Activated CD4-positive, alpha-beta T cell treated with anti-CD3 and anti-CD28 coated beads, Interleukin-10, Interleukin-2, amounts not matched to agents 100 ng/mL and 50 ng/mL, durations not matched to agents 16 hours and 8 hours (primary cell): Measurements from ENCODE around the gene MARCHF9.

Source experiments
- DNase-seq: peaks from one replicate; pipeline ENCODE4 v3.0.0-alpha.2; 2020

Gene MARCHF9

DNA sequence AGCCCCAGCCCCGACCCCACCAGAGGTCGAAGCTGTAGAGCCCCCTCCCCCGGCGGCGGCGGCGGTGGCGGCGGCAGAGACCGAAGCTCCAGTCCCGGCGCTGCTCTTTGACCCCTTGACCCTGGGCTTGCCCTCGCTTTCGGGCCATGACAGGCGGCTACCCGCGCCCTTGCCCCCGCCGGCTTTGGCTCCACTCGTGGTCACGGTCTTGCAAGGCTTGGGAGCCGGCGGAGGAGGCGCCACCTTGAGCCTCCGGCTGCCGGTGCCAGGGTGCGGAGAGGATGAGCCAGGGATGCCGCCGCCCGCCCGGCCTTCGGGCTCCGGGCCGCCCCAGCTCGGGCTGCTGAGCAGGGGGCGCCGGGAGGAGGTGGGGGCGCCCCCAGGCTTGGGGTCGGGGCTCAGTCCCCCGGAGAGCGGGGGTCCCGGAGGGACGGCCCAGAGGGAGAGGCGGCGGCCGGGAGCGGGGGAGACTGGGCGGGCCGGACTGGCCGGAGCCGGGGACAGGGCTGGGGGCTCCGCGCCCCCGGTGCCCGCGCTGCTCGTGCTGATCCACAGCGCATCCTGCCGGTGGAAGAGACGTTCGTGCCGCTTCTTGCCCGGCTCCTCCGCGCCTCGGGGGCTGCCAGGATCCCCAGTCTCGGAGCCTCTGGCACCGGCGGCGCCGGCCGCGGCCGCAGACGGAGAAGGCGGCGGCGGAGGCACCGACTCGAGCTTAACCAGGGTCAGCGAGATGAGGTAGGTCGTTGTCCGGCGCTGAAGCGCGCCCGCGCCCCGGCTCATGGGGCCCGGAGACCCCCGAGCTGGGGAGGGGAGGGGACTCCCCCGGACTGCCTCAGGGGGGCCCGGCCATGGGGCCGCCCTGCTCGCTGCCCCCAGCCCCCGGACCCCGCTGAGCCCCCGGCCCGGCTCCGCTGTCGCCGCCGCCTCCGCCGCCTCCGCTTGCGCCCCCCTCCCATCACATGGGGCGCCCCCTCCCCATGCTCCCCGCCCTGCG, 17.1 kb upstream of the MARCHF9 start:
- no peak for DNase-seq

DNA sequence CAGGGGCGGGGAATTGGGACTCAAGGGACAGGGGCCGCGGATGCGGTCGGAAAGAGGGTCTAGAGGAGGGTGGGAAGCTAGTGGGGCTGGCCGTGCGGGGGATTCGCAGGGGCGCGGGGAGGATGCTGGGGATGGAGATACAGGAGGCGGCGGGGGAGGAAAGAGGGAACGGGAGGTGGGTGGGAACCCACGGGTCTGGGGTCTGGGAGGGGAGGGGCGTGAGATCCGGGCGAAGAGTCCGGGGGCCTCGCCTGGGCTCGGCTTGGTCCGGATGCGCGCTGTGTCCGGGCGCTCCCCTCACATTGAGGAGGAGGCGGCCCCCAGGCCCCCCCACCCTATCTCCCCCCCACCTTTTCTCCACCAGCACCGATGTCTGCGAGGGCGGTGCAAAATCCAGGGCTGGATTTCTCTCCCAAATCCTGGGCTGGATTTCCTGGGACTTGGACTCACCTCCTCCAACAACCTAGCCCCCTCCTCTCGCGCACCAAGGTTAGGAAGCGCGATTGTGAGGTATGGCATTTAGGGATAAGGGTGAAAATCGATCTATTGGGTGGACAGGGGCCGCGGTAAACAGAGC, 16.2 kb upstream of the MARCHF9 start, which contains the start of gene AGAP2:
AGAP2 (minus strand) TSS at position 82 of the 577 bp plus-strand sequence. CDS start 496 bp downstream, outside the sequence.
- DNase-seq = no peak

DNA sequence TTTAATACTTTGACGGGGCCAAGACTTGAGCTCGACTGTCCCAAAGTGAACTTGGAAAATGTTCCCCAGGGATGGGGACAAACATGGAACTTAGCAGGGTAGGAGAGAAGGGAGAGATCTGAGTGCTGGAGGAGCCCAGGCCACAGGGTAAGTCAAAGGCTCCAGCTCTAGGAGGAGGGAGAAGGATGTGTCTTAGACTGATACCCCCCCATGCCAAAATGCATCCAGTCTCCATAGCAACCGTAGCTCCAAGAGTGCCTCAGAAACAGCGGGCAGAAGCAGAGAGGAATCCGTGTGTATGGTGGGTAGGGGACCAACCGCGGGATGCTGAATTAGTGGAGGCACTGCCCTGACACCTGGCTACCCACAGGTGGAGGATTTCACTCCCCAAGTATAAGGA, 15.5 kb upstream of the MARCHF9 start:
- no peak for DNase-seq

DNA sequence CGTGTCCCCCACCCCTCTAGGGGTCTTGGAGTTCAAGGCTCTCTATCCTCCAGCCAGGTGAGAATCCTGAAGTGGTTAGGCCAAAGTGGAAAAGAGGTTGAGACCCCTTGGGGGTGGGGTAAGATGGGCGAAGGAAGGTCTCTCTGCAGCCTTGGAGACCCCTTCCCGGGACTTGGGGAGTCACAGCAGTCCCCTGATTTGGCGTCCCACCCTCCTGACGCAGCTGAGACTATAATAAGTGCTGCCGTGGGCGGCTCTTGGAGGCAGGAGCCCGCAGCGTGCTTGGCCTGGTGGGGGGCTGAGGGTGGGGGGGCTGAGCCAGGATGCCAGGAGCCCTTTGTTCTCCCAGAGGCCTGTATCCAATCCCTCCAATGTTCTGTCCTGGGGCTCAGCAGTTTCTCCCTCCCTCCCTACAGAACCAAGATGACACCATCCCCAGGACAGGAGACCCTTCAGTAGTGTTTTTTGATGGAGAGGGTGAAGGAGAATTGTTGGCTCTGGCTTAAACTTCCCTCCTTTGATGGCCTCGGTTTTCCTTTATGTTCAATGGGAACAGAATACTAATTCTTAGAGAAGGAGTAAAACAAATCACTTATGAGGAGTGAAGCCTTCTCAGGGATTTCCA, 14.9 kb upstream of the MARCHF9 start:
- DNase-seq = no peak

DNA sequence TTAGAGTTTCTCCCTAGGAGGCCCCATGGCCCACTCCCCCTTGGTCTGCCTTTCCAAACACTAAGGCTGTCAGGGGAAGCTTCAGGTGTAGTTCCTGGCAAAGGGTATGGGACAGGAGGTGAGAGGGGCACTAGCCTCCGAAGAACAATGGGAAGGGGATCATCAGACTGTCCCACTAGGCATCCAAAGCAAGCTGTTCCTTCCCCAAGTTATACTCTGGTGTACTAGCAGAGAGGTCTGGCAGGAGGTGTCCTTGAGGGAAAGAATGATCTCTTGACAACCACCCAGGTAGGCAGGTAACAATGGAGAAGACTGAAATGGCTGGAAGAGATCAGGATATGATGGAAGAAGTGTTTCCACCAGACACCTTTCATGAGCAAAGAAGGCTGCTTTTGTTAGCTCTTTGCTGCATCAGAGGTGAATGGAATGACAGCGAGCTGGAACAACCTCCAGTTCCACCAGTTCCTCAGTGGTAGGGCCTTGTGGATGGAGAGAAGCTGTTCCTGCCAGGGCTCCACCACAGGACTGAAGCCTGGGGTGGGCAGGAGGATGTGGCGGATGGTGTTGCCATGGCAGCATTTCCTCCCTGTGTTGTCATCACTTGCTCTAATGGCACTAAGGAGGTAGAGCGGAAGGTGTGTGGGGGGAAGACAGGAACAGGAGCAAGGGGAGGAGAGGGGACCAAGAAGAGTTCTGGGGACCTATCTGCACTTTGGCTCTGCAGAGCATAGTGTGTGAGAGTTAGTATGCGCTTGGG, 14.1 kb upstream of the MARCHF9 start:
- DNase-seq = peak; percentile 88

DNA sequence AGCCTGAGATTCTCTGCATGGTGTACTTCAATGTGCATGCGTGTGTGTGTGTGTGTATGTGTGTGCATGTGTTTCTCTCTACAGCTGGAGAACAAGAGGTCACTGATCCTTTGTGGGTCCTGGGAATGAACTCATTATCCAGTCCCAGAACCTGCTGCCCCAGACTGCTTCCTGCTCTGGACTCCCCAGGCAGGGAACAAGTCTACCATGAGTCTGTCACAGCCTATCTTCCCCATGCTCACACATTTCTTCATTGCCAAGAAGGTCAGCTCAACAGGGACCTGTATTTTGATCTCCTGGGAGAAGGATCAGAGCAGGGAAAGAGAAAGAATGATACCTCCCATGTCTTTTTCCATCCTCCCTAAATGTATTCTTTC, 13.5 kb upstream of the MARCHF9 start:
- DNase-seq = no peak

DNA sequence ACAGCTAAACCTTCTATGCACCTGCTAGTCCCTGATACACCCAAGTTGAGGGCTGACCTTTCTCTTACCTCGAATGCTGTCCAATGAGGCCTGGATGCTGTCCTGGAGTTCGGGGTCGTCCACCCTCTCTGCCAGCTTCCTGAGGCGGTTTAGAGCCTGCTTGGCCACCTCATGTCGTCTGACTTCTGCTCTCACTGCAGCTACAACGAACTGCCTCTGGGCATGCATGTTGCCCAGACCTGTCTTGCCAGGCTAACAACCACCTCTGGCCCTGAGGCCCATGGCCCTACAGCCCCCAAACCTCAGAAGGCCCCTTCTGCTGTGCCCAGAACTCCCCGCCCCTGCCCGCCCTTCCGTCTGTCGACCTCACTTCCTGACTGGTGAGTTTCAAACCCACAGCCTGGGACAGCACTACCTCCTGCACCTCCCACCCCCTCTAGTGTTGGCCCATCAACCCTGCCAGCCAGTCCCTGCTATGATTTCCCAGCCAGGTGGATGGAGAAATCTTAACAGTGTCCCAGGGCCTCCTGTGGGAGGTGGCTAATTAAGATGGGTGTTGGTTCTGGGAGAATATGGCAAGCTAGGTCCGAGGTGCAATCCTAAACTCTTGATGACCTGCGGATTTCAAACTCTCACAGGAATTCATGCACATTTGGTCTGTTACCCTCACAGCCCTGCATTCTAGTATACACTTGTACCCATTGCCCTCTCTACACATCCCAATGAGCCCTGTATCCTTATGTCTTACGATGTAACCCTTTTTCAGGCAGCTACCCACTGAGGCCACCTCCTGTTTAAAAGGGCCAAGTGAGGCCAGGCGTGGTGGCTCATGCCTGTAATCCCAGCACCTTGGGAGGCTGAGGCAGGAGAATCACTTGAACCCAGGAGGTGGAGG, 12.8 kb upstream of the MARCHF9 start:
- peak; percentile 91 for DNase-seq

DNA sequence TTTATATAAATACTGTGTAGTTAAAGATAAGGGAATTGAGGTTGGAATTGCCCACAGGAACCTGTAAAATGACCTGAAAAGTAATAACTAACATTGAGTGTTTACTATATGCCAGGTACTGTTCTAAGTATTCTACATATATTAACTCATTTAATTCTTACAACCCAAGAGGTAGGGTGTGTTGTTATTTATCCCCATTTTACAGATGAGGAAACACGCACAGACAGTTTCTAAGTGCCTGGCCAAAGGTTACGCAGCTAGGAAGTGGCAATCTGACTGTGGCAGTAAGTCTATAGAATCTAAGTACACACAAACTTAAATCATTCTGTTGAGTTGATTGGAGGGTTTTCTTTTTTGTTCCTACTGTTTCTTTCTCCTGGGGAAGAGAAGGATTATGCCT, 11.1 kb upstream of the MARCHF9 start:
- DNase-seq = no peak

DNA sequence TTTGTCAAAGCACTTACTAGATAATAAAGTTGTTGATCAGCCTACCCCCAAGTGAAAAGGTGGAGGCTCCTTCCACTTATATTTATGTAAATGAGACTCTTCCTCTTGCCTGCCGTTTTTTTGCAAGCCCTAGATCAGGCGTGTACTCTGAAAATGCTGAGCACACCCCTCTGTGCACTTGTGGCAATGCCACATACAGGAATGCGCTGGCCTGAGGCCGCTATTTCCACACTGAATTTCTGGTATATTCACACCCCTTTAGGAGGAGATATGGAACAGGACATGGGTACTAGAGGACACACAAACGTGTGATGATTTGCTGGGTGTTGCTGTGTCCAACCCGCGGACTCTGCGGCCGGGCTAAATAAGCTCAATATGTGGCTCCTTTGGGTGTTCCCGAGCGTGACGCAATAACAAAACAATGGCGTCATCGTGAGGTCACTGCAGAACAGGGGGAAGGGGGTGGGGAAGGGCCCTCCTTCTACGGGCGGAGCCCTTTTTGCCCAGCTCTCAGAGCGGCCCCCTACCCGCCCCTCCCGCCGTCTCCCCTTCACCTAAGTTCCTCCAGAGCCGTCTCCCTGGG, 10.6 kb upstream of the MARCHF9 start:
- peak; percentile 74 for DNase-seq

DNA sequence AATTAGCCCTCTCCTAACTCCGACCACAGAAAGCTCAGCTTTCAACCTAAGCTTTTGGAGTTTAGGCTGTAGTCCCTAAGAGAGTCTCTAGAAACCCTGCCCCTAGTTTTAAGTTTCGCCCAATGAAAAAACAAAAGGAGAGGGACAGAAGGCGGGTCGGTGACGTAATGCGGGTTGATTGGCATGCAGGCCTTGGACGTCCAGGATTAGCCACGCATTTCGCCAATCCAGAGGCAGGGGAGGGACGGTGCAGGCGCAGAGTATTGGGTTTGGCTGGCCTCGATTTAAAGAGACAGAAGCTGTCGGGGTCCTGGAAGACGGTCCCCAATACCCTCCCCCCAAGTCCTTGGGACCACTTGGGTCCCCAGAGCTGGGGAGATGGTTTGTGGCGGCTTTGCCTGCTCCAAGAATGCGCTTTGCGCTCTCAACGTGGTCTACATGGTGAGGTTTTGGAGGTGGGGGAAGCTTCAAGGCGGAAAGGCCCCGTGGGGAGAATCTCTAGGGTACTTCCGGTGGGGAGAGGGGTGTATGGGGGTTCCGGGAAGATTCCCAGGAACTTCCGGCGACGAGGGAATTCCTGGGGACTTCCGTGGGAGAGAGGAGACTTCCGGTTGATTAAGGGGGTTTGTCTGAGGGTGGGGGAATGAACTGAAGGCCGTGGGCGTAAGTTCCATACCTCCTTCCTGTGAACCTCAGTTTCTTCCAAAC, 10.0 kb upstream of the MARCHF9 start, which contains the start of gene TSPAN31:
TSPAN31 (plus strand) TSS at position 263 of the 708 bp plus-strand sequence; CDS start at position 379, 116 bp downstream.
- peak; percentile 96 for DNase-seq

DNA sequence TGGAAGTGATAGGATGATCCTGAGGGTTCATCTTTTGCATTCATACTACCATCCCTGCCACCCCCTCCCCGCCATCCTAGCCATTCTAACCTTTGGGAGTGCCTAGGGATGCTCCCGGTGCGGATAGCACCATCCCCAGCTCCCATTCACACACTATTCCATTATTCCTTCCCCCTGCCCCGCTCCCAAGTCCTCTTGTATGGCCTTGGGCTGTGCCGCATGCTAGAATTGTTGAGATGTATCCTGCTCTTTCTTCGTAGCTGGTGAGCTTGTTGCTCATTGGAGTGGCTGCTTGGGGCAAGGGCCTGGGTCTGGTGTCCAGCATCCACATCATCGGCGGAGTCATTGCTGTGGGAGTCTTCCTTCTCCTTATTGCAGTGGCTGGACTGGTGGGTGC, 9.4 kb upstream of the MARCHF9 start:
- DNase-seq = no peak

DNA sequence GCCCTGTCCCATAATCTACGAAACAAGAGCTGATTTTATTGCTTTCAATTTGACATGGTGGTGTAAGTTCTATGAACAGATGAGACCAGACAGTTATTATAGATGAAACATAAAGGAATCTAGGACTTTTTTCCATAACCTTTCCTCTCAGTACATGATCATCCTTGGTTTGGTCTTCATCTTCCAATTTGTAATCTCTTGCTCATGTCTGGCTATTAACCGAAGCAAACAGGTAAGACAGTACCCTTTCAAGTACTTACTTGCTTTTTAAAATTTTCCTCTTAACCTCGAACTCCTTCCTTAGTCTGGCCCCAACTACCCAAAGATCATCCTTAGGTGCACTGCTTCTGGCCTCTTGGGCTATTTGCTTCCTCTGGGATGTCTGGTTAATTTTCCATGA, 8.9 kb upstream of the MARCHF9 start:
- DNase-seq = no peak

DNA sequence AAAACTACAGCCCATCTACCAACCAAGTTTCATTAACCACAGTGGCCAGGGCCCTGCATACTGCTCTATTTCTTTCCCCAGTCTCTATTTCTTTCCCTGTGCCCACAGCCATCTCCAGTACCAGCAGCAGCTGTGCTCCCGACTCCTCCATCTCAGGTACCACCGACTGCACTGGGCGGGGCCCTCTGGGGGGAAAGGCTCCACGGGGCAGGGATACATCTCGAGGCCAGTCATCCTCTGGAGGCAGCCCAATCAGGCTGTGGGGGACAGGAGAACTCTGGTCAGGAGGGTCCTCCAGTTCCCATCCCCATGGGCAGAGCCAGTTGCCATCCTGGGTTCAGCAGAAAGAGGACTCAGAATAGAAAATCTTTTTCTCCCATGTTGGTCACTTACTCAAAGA, 5.8 kb upstream of the MARCHF9 start:
- DNase-seq = no peak

DNA sequence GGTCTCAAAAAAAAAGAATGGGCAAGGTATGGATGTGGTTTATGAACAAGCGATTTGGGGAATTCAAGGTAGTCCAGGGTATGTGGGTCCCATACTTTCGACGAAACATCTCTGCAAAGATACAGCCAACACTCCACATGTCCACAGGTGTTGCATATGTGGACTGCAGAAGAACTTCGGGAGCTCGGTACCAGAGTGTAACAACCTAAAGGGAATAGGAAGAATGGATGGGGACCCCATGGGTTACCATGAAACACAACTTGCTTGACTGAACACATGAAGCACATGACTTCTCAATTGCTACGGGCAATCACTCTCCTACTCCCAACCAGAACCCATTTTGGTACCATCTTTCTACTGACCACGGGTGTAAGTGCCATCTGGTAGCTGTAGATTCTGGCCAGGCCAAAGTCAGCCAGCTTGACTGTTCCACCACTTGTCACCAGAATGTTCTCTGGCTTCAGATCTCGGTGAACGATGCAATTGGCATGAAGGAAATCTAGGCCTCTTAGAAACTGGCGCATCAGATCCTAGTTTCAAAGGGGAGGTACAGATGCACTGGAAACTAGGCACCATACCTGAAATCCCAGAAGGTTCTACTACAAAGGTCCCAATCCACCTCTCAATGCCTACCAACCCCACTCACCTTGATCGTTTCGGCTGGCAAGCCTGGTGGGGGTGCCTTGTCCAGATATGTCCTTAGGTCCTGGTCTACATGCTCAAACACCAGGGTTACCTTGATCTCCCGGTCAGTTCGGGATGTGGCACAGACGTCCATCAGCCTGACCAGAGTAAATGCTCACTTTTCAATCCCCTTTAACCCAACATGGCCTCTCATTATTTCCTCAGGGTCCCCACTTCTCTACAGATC, 4.1 kb upstream of the MARCHF9 start:
- DNase-seq = no peak

DNA sequence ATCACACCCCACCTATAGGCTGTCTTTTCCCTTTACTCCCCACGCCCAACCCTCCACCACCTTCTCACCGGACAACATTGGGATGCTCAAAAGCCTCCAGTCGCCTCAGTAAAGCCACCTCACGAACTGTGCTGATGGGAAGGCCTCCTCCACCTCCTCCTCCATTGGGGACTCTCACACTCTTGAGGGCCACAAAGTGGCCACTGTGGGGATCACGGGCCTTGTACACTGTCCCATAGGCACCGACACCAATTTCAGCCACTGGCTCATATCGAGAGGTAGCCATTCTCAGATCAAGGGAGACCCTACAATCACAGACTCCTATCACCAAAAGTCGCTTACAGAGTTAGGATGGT, 3.5 kb upstream of the MARCHF9 start:
- no peak for DNase-seq

DNA sequence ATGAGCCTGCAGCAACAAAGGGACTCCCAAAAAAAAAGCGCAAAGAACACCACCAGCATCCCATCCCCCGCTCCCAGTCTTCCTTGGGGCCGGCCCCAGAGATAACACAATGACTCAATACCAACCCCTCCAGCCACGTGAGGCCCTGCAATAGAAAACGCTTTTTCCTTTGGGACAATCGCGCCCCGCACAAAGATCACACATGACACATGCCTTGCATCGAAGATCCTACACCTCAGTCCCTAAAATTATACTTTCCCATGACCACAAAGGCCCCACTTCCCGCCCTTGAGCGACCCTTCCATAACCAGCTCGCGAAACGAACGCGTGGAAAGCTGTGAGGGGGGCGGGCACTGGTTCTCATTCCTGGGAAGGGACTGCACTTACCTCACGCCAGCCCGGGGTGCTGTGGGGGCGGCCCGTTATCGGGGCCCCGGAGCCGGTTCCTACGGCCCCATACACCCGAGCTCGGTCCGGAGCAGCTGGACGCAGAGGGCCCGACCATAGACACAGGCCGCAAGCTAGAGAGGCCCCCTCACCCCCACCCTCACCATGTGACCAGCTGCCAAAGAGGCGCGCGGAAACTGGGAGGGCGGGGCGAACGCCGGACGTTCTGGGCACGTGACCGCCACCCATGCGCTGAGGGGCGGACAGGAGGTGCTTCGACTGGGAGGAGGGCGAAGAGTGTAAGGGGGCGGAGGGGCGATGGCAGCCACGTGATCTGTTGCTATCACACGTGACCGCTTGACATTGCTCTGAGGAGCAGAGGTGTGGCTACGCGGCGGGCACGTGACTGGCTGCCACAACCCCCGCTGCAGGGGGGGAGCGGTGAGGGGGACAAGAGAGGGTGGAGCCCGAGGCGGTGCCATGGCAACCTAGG, 2.9 kb upstream of the MARCHF9 start, which contains the start of gene CDK4:
CDK4 (minus strand) TSS at position 523 of the 880 bp plus-strand sequence. CDS start 593 bp downstream, outside the sequence.
- peak; percentile 100 for DNase-seq

DNA sequence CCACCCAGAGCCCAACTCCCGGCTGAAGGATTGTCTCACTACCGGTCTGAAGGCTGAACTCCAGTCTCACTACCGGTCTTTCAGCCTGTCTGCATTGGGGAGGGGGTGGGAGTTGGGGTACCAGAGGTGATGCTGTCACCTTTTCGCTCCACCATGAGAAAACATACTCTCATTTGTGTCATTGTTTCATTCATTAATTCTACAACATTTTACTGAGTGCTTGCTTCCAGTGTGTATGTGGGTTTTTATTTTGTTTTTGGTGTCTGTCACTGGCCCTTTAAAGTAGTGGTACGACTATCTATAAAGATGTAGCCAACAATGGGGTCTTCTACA, 2.3 kb upstream of the MARCHF9 start:
- no peak for DNase-seq

DNA sequence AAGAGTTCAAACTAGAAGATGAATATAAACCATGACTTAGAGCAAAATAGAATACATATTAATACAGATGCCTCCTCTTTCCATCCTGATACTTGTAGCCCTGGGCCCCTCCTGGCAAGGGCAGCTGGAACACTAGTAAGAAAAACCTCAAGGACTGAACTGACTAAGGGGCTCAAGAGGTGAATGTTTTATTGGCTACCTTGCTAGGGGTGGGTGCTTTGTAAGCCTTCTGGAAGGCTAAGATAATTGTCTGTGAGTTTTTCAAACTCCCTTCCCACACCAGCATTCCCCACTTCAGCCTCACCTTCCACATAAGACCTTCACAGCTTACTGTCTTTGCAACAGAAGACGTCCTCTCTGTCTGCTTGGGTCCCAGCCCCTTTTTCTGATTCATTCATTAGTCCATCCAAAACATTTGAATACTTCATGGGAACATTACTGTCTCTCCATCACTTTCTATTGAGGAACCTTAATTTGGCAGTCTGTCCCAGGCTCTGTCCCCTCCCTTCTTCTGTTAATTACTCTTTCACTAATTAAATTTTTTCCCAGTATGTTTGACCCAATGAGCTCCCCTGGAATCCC, 1.1 kb upstream of the MARCHF9 start:
- DNase-seq = no peak

DNA sequence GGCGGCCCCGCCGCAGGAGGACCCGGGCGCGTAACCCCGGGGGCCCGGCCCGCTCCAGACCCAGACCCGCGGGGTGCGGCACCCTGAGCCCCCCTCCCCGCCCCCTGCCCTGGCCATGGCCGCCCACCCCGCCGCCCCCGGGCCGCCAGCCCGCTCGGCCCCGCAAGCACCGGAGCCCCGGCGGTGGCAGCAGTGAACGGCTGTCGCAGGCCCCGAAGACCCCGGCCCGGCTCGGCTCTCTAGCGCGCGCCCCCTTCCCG, 221 bp downstream of the MARCHF9 start:
- no peak for DNase-seq
